Measurements from ENCODE around the gene TNPO3.

Gene TNPO3

DNA sequence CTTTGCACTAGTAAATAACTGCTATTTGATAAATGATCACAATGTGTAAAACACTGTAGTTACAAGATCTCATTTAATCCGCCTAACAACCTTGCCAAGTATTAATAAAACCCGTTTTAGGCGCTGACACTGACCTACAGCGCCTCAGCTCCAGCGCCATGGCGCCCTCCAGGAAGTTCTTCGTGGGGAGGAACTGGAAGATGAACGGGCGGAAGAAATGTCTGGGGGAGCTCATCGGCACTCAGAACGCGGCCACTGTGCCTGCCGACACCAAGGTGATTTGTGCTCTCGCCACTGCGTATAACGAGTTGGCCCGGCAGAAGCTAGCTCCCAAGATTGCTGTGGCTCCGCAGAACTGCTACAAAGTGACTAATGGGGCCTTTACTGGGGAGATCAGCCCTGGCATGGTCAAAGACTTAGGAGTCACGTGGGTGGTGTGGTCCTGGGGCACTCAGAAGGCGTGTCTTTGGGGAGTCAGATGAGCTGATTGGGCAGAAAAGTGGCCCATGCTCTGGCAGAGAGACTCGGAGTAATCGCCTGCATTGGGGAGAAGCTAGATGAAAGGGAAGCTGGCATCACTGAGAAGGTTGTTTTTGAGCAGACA, 1.1 kb upstream of the TNPO3 start:
- Histone ChIP-seq H2BK5ac (ENCODE audit: low read depth, low read length, poor library complexity) (no peak overlapping the region), H4K12ac (ENCODE audit: low read depth, low read length) (no peak overlapping the region), H3K4me1 (ENCODE audit: control insufficient read depth in 1 of 2, insufficient read depth in 2 of 2, low read length in 2 of 2) (no peaks in the 10 kb centered on the region), H2BK12ac (ENCODE audit: low read length) (no peak overlapping the region), H3K27ac (ENCODE audit: low read depth, low read length) (no peak overlapping the region), H3K4ac (ENCODE audit: low read depth, low read length) (no peak overlapping the region), H3K4me3 (ENCODE audit: low read depth, low read length) (no peak overlapping the region), H4K8ac (ENCODE audit: low read depth, low read length) (peak overlapping the region; percentile 26), H3K79me2 (ENCODE audit: control insufficient read depth, insufficient read depth, low read length, poor library complexity) (peaks cover 10% of the 10 kb centered on the region), H3K9me3 (ENCODE audit: insufficient read depth, low read depth, low read length) (no peaks in the 10 kb centered on the region), H3K79me1 (ENCODE audit: low read length) (peaks cover 8% of the 10 kb centered on the region), H3K9ac (ENCODE audit: low read length) (no peak overlapping the region), H2AK5ac (ENCODE audit: low read length) (no peak overlapping the region), H3K23ac (ENCODE audit: low read length) (no peak overlapping the region), H3K18ac (ENCODE audit: low read length) (no peak overlapping the region), H3K4me2 (ENCODE audit: low read length) (no peak overlapping the region), H3K36me3 (ENCODE audit: control insufficient read depth in 1 of 2, insufficient read depth in 2 of 2, low read length in 2 of 2) (no peaks in the 10 kb centered on the region), H3K27me3 (ENCODE audit: insufficient read depth, low read length) (no peaks in the 10 kb centered on the region), H2AFZ (ENCODE audit: insufficient read depth, low read length, poor library complexity) (no peak overlapping the region), H4K91ac (ENCODE audit: low read depth, low read length) (no peak overlapping the region), H2BK120ac (ENCODE audit: insufficient read depth, low read length, poor library complexity) (no peak overlapping the region), H3K14ac (ENCODE audit: low read length) (no peak overlapping the region)
- no CpG with 5 or more reads among the region's 22 CpGs for WGBS (ENCODE audit: extremely low coverage, insufficient coverage, insufficient read length)
- DNase-seq, result no peak

DNA sequence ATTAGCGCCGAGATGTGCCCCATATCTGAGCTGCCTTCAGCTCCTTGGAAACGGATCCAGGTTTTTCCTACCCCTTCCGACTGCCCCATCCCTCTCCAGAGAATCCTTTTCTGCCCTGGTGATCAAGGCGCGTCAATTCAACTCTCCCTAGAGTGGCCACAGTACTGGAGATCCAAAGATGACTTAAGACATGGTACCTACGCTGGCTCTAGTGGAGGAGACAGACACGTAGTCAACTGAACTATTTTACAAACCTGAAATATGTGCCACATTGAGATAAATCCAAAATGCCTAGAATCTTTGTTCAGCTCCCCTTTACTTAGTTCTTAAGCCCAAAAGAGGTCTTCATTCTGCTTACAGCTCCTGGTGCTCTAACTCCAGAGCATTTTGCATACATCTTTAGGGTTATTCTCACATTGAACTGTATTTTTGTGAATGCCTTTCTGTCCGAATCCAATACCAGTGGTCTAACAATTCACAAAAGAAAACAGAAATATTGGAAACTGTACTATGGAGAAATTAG, 444 bp upstream of the TNPO3 start:
- H3K79me1 ChIP-seq (ENCODE audit: low read length), result peaks cover 8% of the 10 kb centered on the region
- WGBS (ENCODE audit: extremely low coverage, insufficient coverage, insufficient read length), result no CpG with 5 or more reads among the region's 9 CpGs
- H3K36me3 ChIP-seq (ENCODE audit: control insufficient read depth in 1 of 2, insufficient read depth in 2 of 2, low read length in 2 of 2), result no peaks in the 10 kb centered on the region
- peak overlapping the region; percentile 86 for H3K4me2 ChIP-seq (ENCODE audit: low read length)
- no peak for DNase-seq
- no peak overlapping the region for H3K18ac ChIP-seq (ENCODE audit: low read length)
- H3K14ac ChIP-seq (ENCODE audit: low read length), result peak overlapping the region; percentile 6
- H3K4me1 ChIP-seq (ENCODE audit: control insufficient read depth in 1 of 2, insufficient read depth in 2 of 2, low read length in 2 of 2), result no peaks in the 10 kb centered on the region
- no peak overlapping the region for H2BK12ac ChIP-seq (ENCODE audit: low read length)
- H3K9ac ChIP-seq (ENCODE audit: low read length), result peak overlapping the region; percentile 80
- peak overlapping the region; percentile 70 for H3K4me3 ChIP-seq (ENCODE audit: low read depth, low read length)
- no peak overlapping the region for H3K23ac ChIP-seq (ENCODE audit: low read length)
- H2AK5ac ChIP-seq (ENCODE audit: low read length), result no peak overlapping the region
- H4K12ac ChIP-seq (ENCODE audit: low read depth, low read length), result peak overlapping the region; percentile 3
- H3K79me2 ChIP-seq (ENCODE audit: control insufficient read depth, insufficient read depth, low read length, poor library complexity), result peaks cover 10% of the 10 kb centered on the region
- H3K27me3 ChIP-seq (ENCODE audit: insufficient read depth, low read length), result no peaks in the 10 kb centered on the region
- H2BK120ac ChIP-seq (ENCODE audit: insufficient read depth, low read length, poor library complexity), result no peak overlapping the region
- peak overlapping the region; percentile 7 for H2AFZ ChIP-seq (ENCODE audit: insufficient read depth, low read length, poor library complexity)
- no peak overlapping the region for H3K27ac ChIP-seq (ENCODE audit: low read depth, low read length)
- no peaks in the 10 kb centered on the region for H3K9me3 ChIP-seq (ENCODE audit: insufficient read depth, low read depth, low read length)
- H4K8ac ChIP-seq (ENCODE audit: low read depth, low read length), result peak overlapping the region; percentile 52
- H3K4ac ChIP-seq (ENCODE audit: low read depth, low read length), result no peak overlapping the region
- H4K91ac ChIP-seq (ENCODE audit: low read depth, low read length), result peak overlapping the region; percentile 4
- no peak overlapping the region for H2BK5ac ChIP-seq (ENCODE audit: low read depth, low read length, poor library complexity)

DNA sequence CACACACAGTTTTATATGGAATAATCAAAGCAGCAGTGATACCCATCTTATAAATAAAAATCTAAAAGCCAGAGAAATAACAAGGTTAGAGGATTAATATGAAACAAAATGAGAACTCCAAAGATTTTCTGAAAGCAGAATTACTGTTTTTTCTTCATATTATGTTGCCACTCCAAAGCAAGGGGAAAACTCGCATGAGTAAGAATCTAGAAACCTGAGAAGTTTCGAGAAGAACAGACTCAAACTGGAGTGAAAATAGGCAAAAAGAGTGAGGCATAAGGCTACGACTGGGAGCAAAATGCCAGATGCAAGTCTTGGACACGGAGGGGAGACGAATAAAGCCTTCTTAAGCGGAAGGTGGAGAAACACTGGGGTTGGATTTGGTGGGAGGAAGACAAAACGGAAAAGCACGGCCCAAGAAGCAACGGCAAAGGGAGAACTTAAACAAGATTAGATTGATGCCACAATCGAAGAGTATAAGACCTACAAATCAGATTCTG, 923 bp downstream of the TNPO3 start:
- no peaks in the 10 kb centered on the region for H3K36me3 ChIP-seq (ENCODE audit: control insufficient read depth in 1 of 2, insufficient read depth in 2 of 2, low read length in 2 of 2)
- H2AFZ ChIP-seq (ENCODE audit: insufficient read depth, low read length, poor library complexity), result peak overlapping the region; percentile 50
- H4K12ac ChIP-seq (ENCODE audit: low read depth, low read length), result peak overlapping the region; percentile 47
- H3K4ac ChIP-seq (ENCODE audit: low read depth, low read length), result peak overlapping the region; percentile 81
- peak overlapping the region; percentile 75 for H4K91ac ChIP-seq (ENCODE audit: low read depth, low read length)
- peak overlapping the region; percentile 86 for H3K4me2 ChIP-seq (ENCODE audit: low read length)
- no peaks in the 10 kb centered on the region for H3K9me3 ChIP-seq (ENCODE audit: insufficient read depth, low read depth, low read length)
- no peak overlapping the region for H2BK120ac ChIP-seq (ENCODE audit: insufficient read depth, low read length, poor library complexity)
- no peak overlapping the region for H3K14ac ChIP-seq (ENCODE audit: low read length)
- peak overlapping the region; percentile 93 for H3K27ac ChIP-seq (ENCODE audit: low read depth, low read length)
- peaks cover 12% of the 10 kb centered on the region for H3K79me2 ChIP-seq (ENCODE audit: control insufficient read depth, insufficient read depth, low read length, poor library complexity)
- H2BK12ac ChIP-seq (ENCODE audit: low read length), result no peak overlapping the region
- H3K79me1 ChIP-seq (ENCODE audit: low read length), result peaks cover 8% of the 10 kb centered on the region
- no peak overlapping the region for H3K23ac ChIP-seq (ENCODE audit: low read length)
- H3K27me3 ChIP-seq (ENCODE audit: insufficient read depth, low read length), result no peaks in the 10 kb centered on the region
- peak overlapping the region; percentile 87 for H3K4me3 ChIP-seq (ENCODE audit: low read depth, low read length)
- no peak overlapping the region for H2BK5ac ChIP-seq (ENCODE audit: low read depth, low read length, poor library complexity)
- H4K8ac ChIP-seq (ENCODE audit: low read depth, low read length), result no peak overlapping the region
- peak overlapping the region; percentile 81 for H3K9ac ChIP-seq (ENCODE audit: low read length)
- no peak overlapping the region for H2AK5ac ChIP-seq (ENCODE audit: low read length)
- no peaks in the 10 kb centered on the region for H3K4me1 ChIP-seq (ENCODE audit: control insufficient read depth in 1 of 2, insufficient read depth in 2 of 2, low read length in 2 of 2)
- WGBS (ENCODE audit: extremely low coverage, insufficient coverage, insufficient read length), result no CpG with 5 or more reads among the region's 10 CpGs
- no peak for DNase-seq
- peak overlapping the region; percentile 70 for H3K18ac ChIP-seq (ENCODE audit: low read length)

DNA sequence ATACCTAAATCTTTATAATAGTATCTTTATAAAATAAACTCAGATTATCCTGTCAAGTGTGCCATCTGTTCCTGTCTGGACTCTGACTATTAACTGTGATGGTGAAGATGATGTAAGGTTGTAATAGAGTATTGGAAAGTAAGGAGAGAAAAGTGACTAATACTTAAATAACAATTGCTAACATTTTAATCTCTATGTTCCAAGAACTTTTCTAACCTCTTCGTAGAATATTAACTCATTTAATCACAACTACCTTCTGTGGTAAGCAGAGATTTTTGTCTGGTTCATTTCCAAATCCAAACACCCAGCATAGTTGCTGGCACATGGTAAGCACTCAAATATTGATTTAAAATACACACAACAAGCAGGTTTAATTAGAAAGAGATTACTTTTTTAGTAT, 2.5 kb downstream of the TNPO3 start:
- H4K12ac ChIP-seq (ENCODE audit: low read depth, low read length), result no peak overlapping the region
- H2AK5ac ChIP-seq (ENCODE audit: low read length), result no peak overlapping the region
- peaks cover 15% of the 10 kb centered on the region for H3K79me2 ChIP-seq (ENCODE audit: control insufficient read depth, insufficient read depth, low read length, poor library complexity)
- H3K9ac ChIP-seq (ENCODE audit: low read length), result no peak overlapping the region
- H3K4me2 ChIP-seq (ENCODE audit: low read length), result no peak overlapping the region
- no peak for DNase-seq
- WGBS (ENCODE audit: extremely low coverage, insufficient coverage, insufficient read length), result no CpG with 5 or more reads among the region's 1 CpG
- no peak overlapping the region for H3K23ac ChIP-seq (ENCODE audit: low read length)
- H3K36me3 ChIP-seq (ENCODE audit: control insufficient read depth in 1 of 2, insufficient read depth in 2 of 2, low read length in 2 of 2), result no peaks in the 10 kb centered on the region
- no peak overlapping the region for H2BK120ac ChIP-seq (ENCODE audit: insufficient read depth, low read length, poor library complexity)
- no peak overlapping the region for H3K18ac ChIP-seq (ENCODE audit: low read length)
- H3K79me1 ChIP-seq (ENCODE audit: low read length), result peaks cover 8% of the 10 kb centered on the region
- H3K14ac ChIP-seq (ENCODE audit: low read length), result no peak overlapping the region
- H3K27me3 ChIP-seq (ENCODE audit: insufficient read depth, low read length), result no peaks in the 10 kb centered on the region
- H2BK12ac ChIP-seq (ENCODE audit: low read length), result no peak overlapping the region
- no peak overlapping the region for H2AFZ ChIP-seq (ENCODE audit: insufficient read depth, low read length, poor library complexity)
- H3K4me3 ChIP-seq (ENCODE audit: low read depth, low read length), result no peak overlapping the region
- no peak overlapping the region for H4K91ac ChIP-seq (ENCODE audit: low read depth, low read length)
- peaks cover 4% of the 10 kb centered on the region in 2 experiments for H3K4me1 ChIP-seq (ENCODE audit: control insufficient read depth in 1 of 2, insufficient read depth in 2 of 2, low read length in 2 of 2)
- no peak overlapping the region for H3K4ac ChIP-seq (ENCODE audit: low read depth, low read length)
- no peaks in the 10 kb centered on the region for H3K9me3 ChIP-seq (ENCODE audit: insufficient read depth, low read depth, low read length)
- H2BK5ac ChIP-seq (ENCODE audit: low read depth, low read length, poor library complexity), result no peak overlapping the region
- no peak overlapping the region for H4K8ac ChIP-seq (ENCODE audit: low read depth, low read length)
- H3K27ac ChIP-seq (ENCODE audit: low read depth, low read length), result no peak overlapping the region

Measured in trophoblast cell (in vitro differentiated cells and primary cell).